Tibial nerve (tissue), 4 donors: ENCODE data around the gene IDH3G. TPM values are rescaled to one million over a fixed set of nuclear protein-coding genes. Genes with fewer than 3 reads are reported as not detected.
A peak's percentile ranks its signal among the peaks of the same experiment; 100 is the strongest.

Experiments
- DNase-seq, 2 donors: peaks; one replicate each; pipeline ENCODE4 v3.0.0-alpha.2; 2019; ENCODE audit warnings: low spot score in 2 of 2
- H3K27ac ChIP-seq, 4 donors: fragments of 200-600 bp; sonication (generic) in 3 of 4; one replicate each; pipeline ENCODE4 v1.5.1; 2017 to 2019; ENCODE audit warnings: mild to moderate bottlenecking in 1 of 4
- H3K27me3 ChIP-seq, 2 donors: fragments of 200-600 bp; sonication (generic) in 1 of 2; one replicate each; pipeline versions ENCODE4 v1.5.1 to v1.6.0; 2017 to 2019
- H3K36me3 ChIP-seq, 3 donors: fragments of 200-600 bp; sonication (generic); one replicate each; pipeline ENCODE4 v1.5.1; 2018 to 2019
- H3K4me1 ChIP-seq, 4 donors: fragments of 200-600 bp; sonication (generic) in 3 of 4; one replicate each; pipeline ENCODE4 v1.5.1; 2017 to 2019
- H3K4me3 ChIP-seq, 4 donors: fragments of 200-600 bp; sonication (generic) in 3 of 4; one replicate each; pipeline ENCODE4 v1.5.1; 2017 to 2019; ENCODE audit warnings: mild to moderate bottlenecking in 1 of 4, moderate library complexity in 1 of 4
- H3K9me3 ChIP-seq, 4 donors: fragments of 200-600 bp; sonication (generic) in 3 of 4; one replicate each; pipeline ENCODE4 v1.5.1; 2017 to 2019
- EP300 ChIP-seq, 2 donors: sonication (generic); formaldehyde crosslinking; IDR thresholded peaks; one replicate each; pipeline ENCODE4 v1.6.1; 2017; ENCODE audit warnings: antibody characterized with exemption in 2 of 2, mild to moderate bottlenecking in 1 of 2
- POLR2A ChIP-seq, 2 donors: fragments of 450-650 bp; IDR thresholded peaks; one replicate each; pipeline ENCODE4 v1.6.1; 2017; ENCODE audit warnings: antibody characterized with exemption in 2 of 2, mild to moderate bottlenecking in 2 of 2, moderate library complexity in 2 of 2
- WGBS, 2 donors: methylation state at CpG; one replicate each; pipeline ENCODE4 v1.1.5; 2018; 5-methylcytosine and 5-hydroxymethylcytosine counted together
- total RNA-seq, 4 donors: library from RNA; depleted of rRNA; stranded (reverse); fragments of >200 nt; gene quantifications; one replicate each; pipeline ENCODE4 v1.1.0, GENCODE V29; 2016
- TF ChIP-seq, protein P1 (sequence below), 5 experiments: fragments of 200-600 bp in 3 of 5; fragments of 450-650 bp in 2 of 5; sonication (generic) in 3 of 5; IDR thresholded peaks; one replicate each; pipeline ENCODE4 v1.5.1; 2016 to 2019; ENCODE audit warnings: antibody characterized with exemption in 5 of 5, mild to moderate bottlenecking in 3 of 5, moderate library complexity in 2 of 5

The IDH3G gene
- total RNA-seq, 4 donors from 2014 or later, result 48.9 to 101 (median 83.2) TPM

DNA sequence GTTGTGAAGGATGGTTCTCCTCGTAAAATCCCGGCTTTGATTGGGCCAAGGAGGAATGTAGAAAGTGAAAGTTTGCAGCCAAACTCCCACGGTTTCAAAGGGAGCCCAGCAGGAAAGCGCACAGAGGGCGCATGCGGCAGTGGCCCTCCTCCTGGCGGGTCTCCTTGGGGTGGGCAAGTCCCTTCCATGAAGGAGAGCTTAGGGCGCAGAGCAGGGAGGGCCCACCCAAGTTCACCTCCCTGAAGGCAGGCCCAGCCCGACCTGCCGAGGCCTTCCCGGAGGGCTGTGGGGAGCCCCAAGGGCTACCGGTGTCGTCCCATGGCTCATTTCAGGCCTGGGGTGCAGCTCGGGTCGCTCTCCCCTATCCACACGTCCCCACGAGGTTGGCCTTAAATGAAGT lies 34.1 kb upstream of the IDH3G start:
- Histone ChIP-seq H3K27ac (peak overlapping the region in 3 of 4 donors; percentile 45 to 75 (median 73)), H3K4me1 (peaks cover 0 to 13% (median 0%) of the 10 kb centered on the region in 4 donors), H3K4me3 (peak overlapping the region; percentile 35 to 62 (median 48)), H3K27me3 (peaks cover 0 to 38% of the 10 kb centered on the region in 2 donors), H3K9me3 (no peaks in the 10 kb centered on the region), H3K36me3 (no peaks in the 10 kb centered on the region)
- no peak for DNase-seq
- TF ChIP-seq, protein P1, sequence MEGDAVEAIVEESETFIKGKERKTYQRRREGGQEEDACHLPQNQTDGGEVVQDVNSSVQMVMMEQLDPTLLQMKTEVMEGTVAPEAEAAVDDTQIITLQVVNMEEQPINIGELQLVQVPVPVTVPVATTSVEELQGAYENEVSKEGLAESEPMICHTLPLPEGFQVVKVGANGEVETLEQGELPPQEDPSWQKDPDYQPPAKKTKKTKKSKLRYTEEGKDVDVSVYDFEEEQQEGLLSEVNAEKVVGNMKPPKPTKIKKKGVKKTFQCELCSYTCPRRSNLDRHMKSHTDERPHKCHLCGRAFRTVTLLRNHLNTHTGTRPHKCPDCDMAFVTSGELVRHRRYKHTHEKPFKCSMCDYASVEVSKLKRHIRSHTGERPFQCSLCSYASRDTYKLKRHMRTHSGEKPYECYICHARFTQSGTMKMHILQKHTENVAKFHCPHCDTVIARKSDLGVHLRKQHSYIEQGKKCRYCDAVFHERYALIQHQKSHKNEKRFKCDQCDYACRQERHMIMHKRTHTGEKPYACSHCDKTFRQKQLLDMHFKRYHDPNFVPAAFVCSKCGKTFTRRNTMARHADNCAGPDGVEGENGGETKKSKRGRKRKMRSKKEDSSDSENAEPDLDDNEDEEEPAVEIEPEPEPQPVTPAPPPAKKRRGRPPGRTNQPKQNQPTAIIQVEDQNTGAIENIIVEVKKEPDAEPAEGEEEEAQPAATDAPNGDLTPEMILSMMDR (IDR thresholded peaks at IDR 0.05), result no peak
- TF ChIP-seq EP300 (IDR thresholded peaks at IDR 0.05) (no peak), POLR2A (IDR thresholded peaks at IDR 0.05) (no peak)
- 44 to 48% methylated on average over 12 of the region's 17 CpGs for whole genome bisulfite sequencing, 2 donors

DNA sequence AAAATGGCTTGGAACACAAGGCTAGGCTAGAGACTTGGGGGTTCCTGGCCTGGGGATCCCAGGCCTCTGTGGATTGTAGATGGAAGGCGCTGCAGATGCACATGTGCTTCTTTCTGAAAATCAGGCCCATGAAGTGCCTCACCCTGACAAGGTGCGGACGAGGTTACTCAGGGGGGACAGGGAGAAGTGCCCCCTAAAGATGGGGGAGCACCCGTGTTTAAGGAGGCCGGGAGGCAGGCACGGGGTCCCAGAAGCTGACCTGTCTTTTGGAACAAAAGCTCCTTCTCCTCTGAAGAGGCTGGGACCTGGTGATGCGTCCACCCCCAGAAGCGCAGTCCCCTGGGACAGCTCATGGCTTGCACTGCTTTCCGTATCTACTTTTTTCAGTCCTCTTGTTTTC lies 33.7 kb upstream of the IDH3G start:
- Histone ChIP-seq H3K4me3 (peak overlapping the region in 2 of 4 donors; percentile 52 to 62), H3K4me1 (peaks cover 0 to 13% (median 0%) of the 10 kb centered on the region in 4 donors), H3K27me3 (peaks cover 0 to 38% of the 10 kb centered on the region in 2 donors), H3K9me3 (no peaks in the 10 kb centered on the region), H3K27ac (peak overlapping the region in 3 of 4 donors; percentile 40 to 75 (median 45)), H3K36me3 (no peaks in the 10 kb centered on the region)
- WGBS, 2 donors, result 57 to 88% methylated on average over 5 to 9 of the region's 9 CpGs
- TF ChIP-seq, protein P1 (IDR thresholded peaks at IDR 0.05), result no peak
- TF ChIP-seq POLR2A (IDR thresholded peaks at IDR 0.05), result no peak
- no peak for TF ChIP-seq EP300 (IDR thresholded peaks at IDR 0.05)
- DNase-seq, result no peak

DNA sequence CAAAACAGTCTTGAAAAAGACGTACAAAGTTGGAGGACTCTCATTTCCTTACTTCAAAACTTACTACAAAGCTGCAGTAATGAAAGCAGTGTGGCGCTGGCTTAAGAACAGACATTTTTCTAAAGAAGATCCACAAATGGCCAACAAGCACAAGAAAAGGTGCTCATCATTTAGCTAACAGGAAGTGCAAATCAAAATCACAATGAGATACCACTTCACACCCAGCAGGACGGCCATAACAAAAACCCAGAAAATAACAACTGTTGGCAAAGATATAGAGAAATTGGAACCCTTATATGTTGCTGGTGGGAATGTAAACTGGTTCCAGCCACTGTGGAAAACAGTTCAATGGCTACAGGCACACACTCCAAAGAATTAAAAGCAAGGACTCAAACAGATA lies 32.8 kb upstream of the IDH3G start:
- no peak overlapping the region for H3K4me3 ChIP-seq
- no peak for DNase-seq

DNA sequence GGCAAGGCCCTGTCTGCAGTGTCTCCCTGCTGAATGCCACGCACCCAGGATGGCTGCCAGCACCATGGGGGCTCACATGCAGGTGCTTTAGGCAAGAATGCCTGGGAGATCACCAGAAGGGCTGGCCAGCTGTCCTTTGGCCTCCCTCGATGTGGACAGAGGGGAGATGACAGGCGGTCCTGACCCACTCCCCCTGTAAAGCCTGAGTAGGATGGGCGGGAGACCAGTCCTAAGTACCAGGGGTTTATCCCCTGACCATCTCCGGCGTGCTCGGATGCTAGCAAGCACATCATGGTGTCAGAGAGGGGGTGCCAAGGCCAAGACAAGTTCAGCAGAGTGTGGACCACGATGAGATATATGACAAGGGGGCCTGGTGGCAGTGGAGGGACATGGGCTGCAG lies 30.9 kb upstream of the IDH3G start:
- DNase-seq, result no peak
- peaks cover 0 to 23% of the 10 kb centered on the region in 2 donors for H3K27me3 ChIP-seq
- no peaks in the 10 kb centered on the region for H3K9me3 ChIP-seq
- TF ChIP-seq EP300 (IDR thresholded peaks at IDR 0.05) (no peak), POLR2A (IDR thresholded peaks at IDR 0.05) (no peak)
- TF ChIP-seq, protein P1 (IDR thresholded peaks at IDR 0.05), result no peak
- no peak overlapping the region for H3K27ac ChIP-seq
- peaks cover 0 to 10% (median 0%) of the 10 kb centered on the region in 4 donors for H3K4me1 ChIP-seq
- H3K4me3 ChIP-seq, result no peak overlapping the region
- WGBS, 2 donors, result 77 to 94% methylated on average over 5 of the region's 8 CpGs
- no peaks in the 10 kb centered on the region for H3K36me3 ChIP-seq

More for the DNA sequence above, 32.8 kb upstream of the IDH3G start:
- WGBS, 2 donors, result 66 to 84% methylated on average over 3 of the region's 3 CpGs
- Histone ChIP-seq H3K4me1 (peaks cover 0 to 13% (median 0%) of the 10 kb centered on the region in 4 donors), H3K9me3 (no peaks in the 10 kb centered on the region), H3K27ac (no peak overlapping the region), H3K36me3 (no peaks in the 10 kb centered on the region), H3K27me3 (peaks cover 0 to 32% of the 10 kb centered on the region in 2 donors)
- TF ChIP-seq, protein P1 (IDR thresholded peaks at IDR 0.05), result no peak
- TF ChIP-seq EP300 (IDR thresholded peaks at IDR 0.05) (no peak), POLR2A (IDR thresholded peaks at IDR 0.05) (no peak)

DNA sequence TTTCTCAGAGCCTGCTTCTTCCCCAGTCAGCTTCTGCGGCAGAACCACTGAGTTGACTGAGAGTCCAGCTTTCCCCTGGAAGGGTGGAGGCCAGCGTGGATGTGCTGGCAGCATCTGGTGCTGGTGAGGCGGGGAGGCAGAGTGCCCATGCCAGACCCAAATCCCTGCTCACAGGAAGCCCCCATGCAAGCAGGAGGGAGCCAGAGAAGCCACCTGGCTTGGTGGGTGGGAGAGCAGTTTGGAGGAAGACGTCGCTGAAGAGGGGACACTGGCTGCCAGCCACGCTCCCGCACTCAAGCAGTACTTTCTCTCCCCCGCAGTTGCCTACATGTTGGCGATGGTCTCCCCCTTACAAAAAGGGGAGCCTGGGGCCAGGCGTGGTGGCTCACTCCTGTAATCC lies 30.2 kb upstream of the IDH3G start:
- TF ChIP-seq POLR2A (IDR thresholded peaks at IDR 0.05) (no peak), EP300 (IDR thresholded peaks at IDR 0.05) (no peak)
- TF ChIP-seq, protein P1 (IDR thresholded peaks at IDR 0.05), result no peak
- no peaks in the 10 kb centered on the region for H3K9me3 ChIP-seq
- H3K27ac ChIP-seq, result no peak overlapping the region
- WGBS, 2 donors, result 88 to 89% methylated on average over 5 to 10 of the region's 10 CpGs
- peaks cover 0 to 23% of the 10 kb centered on the region in 2 donors for H3K27me3 ChIP-seq
- H3K4me1 ChIP-seq, result peaks cover 0 to 5% (median 0%) of the 10 kb centered on the region in 4 donors
- H3K4me3 ChIP-seq, result no peak overlapping the region
- H3K36me3 ChIP-seq, result no peaks in the 10 kb centered on the region
- no peak for DNase-seq
